Thyroid gland (tissue), 4 donors: Measurements from ENCODE around the gene FOXL3. TPM values are rescaled to one million over a fixed set of nuclear protein-coding genes. Genes with fewer than 3 reads are reported as not detected.
A peak's percentile ranks its signal among the peaks of the same experiment; 100 is the strongest.

Source experiments
- DNase-seq, 2 donors: peaks; one replicate each; pipeline ENCODE4 v3.0.0-alpha.2; 2019
- H3K27ac ChIP-seq, 3 donors: fragments of 200-600 bp; sonication (generic); 1 replicate in 2 of 3; 2 replicates in 1 of 3; pipeline ENCODE4 v1.5.1; 2016 to 2019; ENCODE audit warnings: mild to moderate bottlenecking in 1 of 3, moderate library complexity in 1 of 3
- H3K27me3 ChIP-seq: fragments of 200-600 bp; sonication (generic); one replicate; pipeline ENCODE4 v1.5.1; 2019
- H3K36me3 ChIP-seq, 2 donors: fragments of 200-600 bp; sonication (generic); one replicate each; pipeline ENCODE4 v1.5.1; 2016 to 2019
- H3K4me1 ChIP-seq, 2 donors: fragments of 200-600 bp; sonication (generic); one replicate each; pipeline ENCODE4 v1.5.1; 2017 to 2019
- H3K4me3 ChIP-seq, 3 donors: fragments of 200-600 bp; sonication (generic); replicated peaks in 1 of 3; 1 replicate in 2 of 3; 2 replicates in 1 of 3; pipeline ENCODE4 v1.5.1; 2016; ENCODE audit warnings: mild to moderate bottlenecking in 1 of 3
- H3K9me3 ChIP-seq: fragments of 200-600 bp; sonication (generic); one replicate; pipeline ENCODE4 v1.5.1; 2017
- CTCF ChIP-seq, 6 experiments: fragments of 200-600 bp in 3 of 6; fragments of 450-650 bp in 3 of 6; sonication (generic) in 3 of 6; IDR thresholded peaks; one replicate each; pipeline ENCODE4 v1.5.1; 2016 to 2019; ENCODE audit warnings: antibody characterized with exemption in 6 of 6, mild to moderate bottlenecking in 2 of 6, inconsistent platforms in 1 of 6, moderate library complexity in 1 of 6
- POLR2A ChIP-seq, 2 donors: fragments of 450-650 bp; IDR thresholded peaks; one replicate each; pipeline ENCODE4 v1.6.1; 2017; ENCODE audit warnings: antibody characterized with exemption in 2 of 2, mild to moderate bottlenecking in 2 of 2, moderate library complexity in 1 of 2
- WGBS, 2 donors: methylation state at CpG; one replicate each; pipeline ENCODE4 v1.1.5; 2017; 5-methylcytosine and 5-hydroxymethylcytosine counted together
- intact Hi-C: fragments of 100-400 bp; cut with DNase I; formaldehyde crosslinking; loops from one replicate; pipeline ENCODE4 v1.15.1; 2023
- total RNA-seq, 4 donors: library from RNA; depleted of rRNA; stranded (reverse); fragments of >200 nt; gene quantifications; one replicate each; pipeline ENCODE4 v1.2.3, GENCODE V29; 2016

FOXL3 gene
- total RNA-seq, 4 donors from 2014 or later = not detected

- Histone ChIP-seq H3K36me3 (peaks cover 16 to 29% of the 10 kb centered on the region in 2 donors), H3K27me3 (no peaks in the 10 kb centered on the region), H3K4me1 (peaks cover 0 to 5% of the 10 kb centered on the region in 2 donors), H3K9me3 (no peaks in the 10 kb centered on the region), H3K4me3 (no peak overlapping the region), H3K27ac (no peak overlapping the region)
- TF ChIP-seq CTCF (IDR thresholded peaks at IDR 0.05) = no peak
- no peak for TF ChIP-seq POLR2A (IDR thresholded peaks at IDR 0.05)
- peak in 1 of 2 donors; percentile 24 for DNase-seq
- WGBS, 2 donors = 84 to 95% methylated on average over 22 of the region's 22 CpGs
- intact Hi-C loops = no loop called here
Observed at GRCh38 chr7:244974-245373, 45.0 kb upstream of the FOXL3 start.

- Histone ChIP-seq H3K27me3 (no peaks in the 10 kb centered on the region), H3K36me3 (peaks cover 20 to 29% of the 10 kb centered on the region in 2 donors), H3K4me1 (peaks cover 0 to 4% of the 10 kb centered on the region in 2 donors), H3K27ac (no peak overlapping the region), H3K4me3 (no peak overlapping the region), H3K9me3 (no peaks in the 10 kb centered on the region)
- intact Hi-C loops = no loop called here
- no peak for DNase-seq
- 95 to 96% methylated on average over 22 to 36 of the region's 36 CpGs for WGBS, 2 donors
- no peak for TF ChIP-seq CTCF (IDR thresholded peaks at IDR 0.05)
- no peak for TF ChIP-seq POLR2A (IDR thresholded peaks at IDR 0.05)
Observed at GRCh38 chr7:245574-246295, 44.2 kb upstream of the FOXL3 start.

GRCh38 chr7:246451-246850 lies 43.5 kb upstream of the FOXL3 start:
- DNase-seq = no peak
- intact Hi-C loops = no loop called here
- Histone ChIP-seq H3K9me3 (no peaks in the 10 kb centered on the region), H3K27me3 (no peaks in the 10 kb centered on the region), H3K4me1 (no peaks in the 10 kb centered on the region), H3K36me3 (peaks cover 20 to 29% of the 10 kb centered on the region in 2 donors), H3K4me3 (no peak overlapping the region), H3K27ac (no peak overlapping the region)
- TF ChIP-seq CTCF (IDR thresholded peaks at IDR 0.05) = no peak
- no peak for TF ChIP-seq POLR2A (IDR thresholded peaks at IDR 0.05)
- WGBS, 2 donors = 94% methylated on average over 7 to 22 of the region's 22 CpGs

- peaks cover 20 to 29% of the 10 kb centered on the region in 2 donors for H3K36me3 ChIP-seq
- H3K27ac ChIP-seq = no peak overlapping the region
- H3K27me3 ChIP-seq = no peaks in the 10 kb centered on the region
- no peaks in the 10 kb centered on the region for H3K9me3 ChIP-seq
- no peaks in the 10 kb centered on the region for H3K4me1 ChIP-seq
- intact Hi-C loops = no loop called here
- 86 to 89% methylated on average over 4 to 9 of the region's 12 CpGs for WGBS, 2 donors
- TF ChIP-seq POLR2A (IDR thresholded peaks at IDR 0.05) = no peak
- no peak for TF ChIP-seq CTCF (IDR thresholded peaks at IDR 0.05)
- no peak for DNase-seq
- H3K4me3 ChIP-seq = no peak overlapping the region
Observed at GRCh38 chr7:247181-247580, 42.8 kb upstream of the FOXL3 start.

GRCh38 chr7:247636-248035 lies 42.3 kb upstream of the FOXL3 start:
- no peak overlapping the region for H3K4me3 ChIP-seq
- no peaks in the 10 kb centered on the region for H3K27me3 ChIP-seq
- TF ChIP-seq POLR2A (IDR thresholded peaks at IDR 0.05) (no peak), CTCF (IDR thresholded peaks at IDR 0.05) (no peak)
- DNase-seq = no peak
- H3K9me3 ChIP-seq = no peaks in the 10 kb centered on the region
- no peak overlapping the region for H3K27ac ChIP-seq
- intact Hi-C loops = no loop called here
- no peaks in the 10 kb centered on the region for H3K4me1 ChIP-seq
- peaks cover 24 to 29% of the 10 kb centered on the region in 2 donors for H3K36me3 ChIP-seq
- 82 to 85% methylated on average over 16 of the region's 16 CpGs for WGBS, 2 donors
